OCI-LY3 (cell line): Measurements from ENCODE around the gene STK33.

Experiments used
- CTCF ChIP-seq: fragments of 200-600, 300-600 bp; sonication (generic); IDR thresholded peaks from 2 replicates; pipeline ENCODE4 v1.5.1; 2014; ENCODE audit warnings: antibody characterized with exemption, low read length, low read depth
- EZH2phosphoT487 ChIP-seq: fragments of 200-600 bp; shearing (Covaris generic); IDR thresholded peaks from 2 replicates; pipeline ENCODE4 v1.6.1; 2018; ENCODE audit warnings: antibody characterized with exemption, mixed run types, low read depth

DNA sequence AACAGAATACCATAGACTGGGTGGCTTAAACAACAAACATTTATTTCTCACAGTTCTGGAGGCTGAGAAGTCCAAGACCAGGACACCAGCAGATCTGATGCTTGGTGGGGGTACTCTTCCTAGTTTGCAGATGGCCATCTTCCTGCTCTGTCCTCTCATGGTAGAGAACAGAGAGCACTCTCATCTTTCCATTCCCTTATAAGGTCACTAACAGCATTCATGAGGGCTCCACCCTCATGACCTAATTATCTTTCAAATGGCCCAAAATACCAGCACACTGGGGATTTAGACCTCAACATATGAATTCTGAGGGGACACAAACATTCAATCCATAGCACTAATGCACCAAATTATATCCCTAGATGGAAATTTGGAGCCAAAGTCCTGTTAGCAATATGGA lies 6.1 kb downstream of the STK33 start:
- TF ChIP-seq CTCF: no peak
- no peak for TF ChIP-seq EZH2phosphoT487
